ENCODE measurements around the gene DMRT1. TPM values are rescaled to one million over a fixed set of nuclear protein-coding genes. Genes with fewer than 3 reads are reported as not detected.

Gene DMRT1
- total RNA-seq, 1 donor from 2014 or later, result not detected

DNA sequence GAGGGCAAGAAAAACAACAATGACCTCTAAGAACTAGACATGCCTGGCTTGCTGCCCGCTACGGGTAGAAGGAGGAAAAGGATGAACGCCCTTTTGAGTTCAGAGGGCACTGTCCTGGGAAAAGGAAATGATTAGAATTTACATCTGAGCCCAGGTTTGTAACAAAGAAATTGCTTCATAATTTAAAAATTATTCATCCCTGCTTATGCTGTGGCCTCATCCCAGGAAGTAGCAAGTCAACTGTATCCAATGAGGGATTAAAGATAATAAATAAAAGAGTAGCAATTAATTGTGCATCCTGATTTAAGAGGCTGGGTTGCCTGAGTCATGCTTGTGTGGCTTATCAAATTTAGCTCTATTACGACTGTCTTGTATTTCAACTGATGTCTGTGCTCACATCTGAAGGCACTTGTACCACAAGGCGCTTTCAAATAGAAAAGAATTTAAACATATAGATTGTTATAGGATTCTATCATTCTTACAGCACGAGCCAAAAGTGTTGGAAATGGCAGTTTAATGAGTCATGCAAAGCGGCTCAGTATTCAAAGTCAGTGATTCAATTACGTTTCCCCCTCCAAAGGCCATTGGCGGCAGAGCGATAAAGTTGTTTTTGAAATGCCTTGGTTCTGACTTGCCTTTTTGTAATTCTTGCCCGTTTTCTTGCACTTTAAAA, 40.0 kb upstream of the DMRT1 start:
- H3K4me1 ChIP-seq, result no peaks in the 10 kb centered on the region
- TF ChIP-seq, protein P1, sequence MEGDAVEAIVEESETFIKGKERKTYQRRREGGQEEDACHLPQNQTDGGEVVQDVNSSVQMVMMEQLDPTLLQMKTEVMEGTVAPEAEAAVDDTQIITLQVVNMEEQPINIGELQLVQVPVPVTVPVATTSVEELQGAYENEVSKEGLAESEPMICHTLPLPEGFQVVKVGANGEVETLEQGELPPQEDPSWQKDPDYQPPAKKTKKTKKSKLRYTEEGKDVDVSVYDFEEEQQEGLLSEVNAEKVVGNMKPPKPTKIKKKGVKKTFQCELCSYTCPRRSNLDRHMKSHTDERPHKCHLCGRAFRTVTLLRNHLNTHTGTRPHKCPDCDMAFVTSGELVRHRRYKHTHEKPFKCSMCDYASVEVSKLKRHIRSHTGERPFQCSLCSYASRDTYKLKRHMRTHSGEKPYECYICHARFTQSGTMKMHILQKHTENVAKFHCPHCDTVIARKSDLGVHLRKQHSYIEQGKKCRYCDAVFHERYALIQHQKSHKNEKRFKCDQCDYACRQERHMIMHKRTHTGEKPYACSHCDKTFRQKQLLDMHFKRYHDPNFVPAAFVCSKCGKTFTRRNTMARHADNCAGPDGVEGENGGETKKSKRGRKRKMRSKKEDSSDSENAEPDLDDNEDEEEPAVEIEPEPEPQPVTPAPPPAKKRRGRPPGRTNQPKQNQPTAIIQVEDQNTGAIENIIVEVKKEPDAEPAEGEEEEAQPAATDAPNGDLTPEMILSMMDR (IDR thresholded peaks at IDR 0.05), result no peak
- intact Hi-C loops (cut with DNase I), result no loop called here
- no peak overlapping the region for H3K4me3 ChIP-seq
- H3K36me3 ChIP-seq, result no peaks in the 10 kb centered on the region
- H3K27ac ChIP-seq, result no peak overlapping the region
- H3K9me3 ChIP-seq, result no peaks in the 10 kb centered on the region
- no peaks in the 10 kb centered on the region for H3K27me3 ChIP-seq (ENCODE audit: low read depth)
- ATAC-seq, result no peak
- DNase-seq, result no peak

DNA sequence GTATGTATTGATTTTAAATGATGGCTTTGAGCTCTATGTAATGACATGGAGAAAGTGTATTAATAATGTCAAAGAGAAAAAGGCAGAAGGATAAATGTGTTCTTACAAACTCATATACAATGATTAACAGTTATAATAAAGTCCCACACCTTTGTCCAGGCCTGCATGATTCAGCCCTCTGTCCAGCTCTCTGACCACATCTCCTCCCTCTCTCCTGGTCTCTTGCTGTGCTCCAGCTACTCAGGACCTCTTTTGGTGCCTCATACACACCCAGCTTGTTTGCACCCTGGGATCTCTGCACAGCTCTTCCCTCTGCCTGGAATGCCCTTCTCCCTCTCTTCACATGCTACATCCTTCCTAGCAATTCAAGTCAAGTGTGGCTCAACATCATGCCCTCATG, 37.5 kb upstream of the DMRT1 start:
- intact Hi-C loops (cut with DNase I), result no loop called here
- no peak for DNase-seq
- Histone ChIP-seq H3K9me3 (no peaks in the 10 kb centered on the region), H3K27me3 (ENCODE audit: low read depth) (no peaks in the 10 kb centered on the region), H3K27ac (no peak overlapping the region), H3K4me1 (no peaks in the 10 kb centered on the region), H3K36me3 (no peaks in the 10 kb centered on the region), H3K4me3 (no peak overlapping the region)
- no peak for ATAC-seq
- TF ChIP-seq, protein P1 (IDR thresholded peaks at IDR 0.05), result no peak

DNA sequence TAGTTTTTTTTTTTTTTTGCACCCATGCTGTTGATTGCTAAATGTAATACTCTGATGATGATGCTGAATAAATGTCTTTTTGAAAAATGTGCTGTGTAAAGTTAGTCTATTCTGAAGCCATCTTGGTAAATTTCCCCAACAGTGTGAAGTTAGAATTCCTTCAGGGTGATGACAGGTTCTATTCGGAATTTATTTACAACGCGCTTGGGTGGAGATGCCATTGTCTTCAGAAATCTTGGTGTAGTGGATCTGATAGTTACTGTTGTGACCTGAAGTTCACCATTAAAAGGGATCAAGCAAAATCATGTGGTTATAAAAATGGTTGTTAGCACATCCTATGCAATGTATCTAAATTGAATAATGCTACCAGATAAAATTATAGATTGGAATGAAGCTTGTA, 36.3 kb upstream of the DMRT1 start:
- H3K27me3 ChIP-seq (ENCODE audit: low read depth), result no peaks in the 10 kb centered on the region
- H3K4me1 ChIP-seq, result no peaks in the 10 kb centered on the region
- H3K4me3 ChIP-seq, result no peak overlapping the region
- no peaks in the 10 kb centered on the region for H3K36me3 ChIP-seq
- intact Hi-C loops (cut with DNase I), result no loop called here
- H3K9me3 ChIP-seq, result no peaks in the 10 kb centered on the region
- ATAC-seq (no peak), DNase-seq (no peak)
- TF ChIP-seq, protein P1 (IDR thresholded peaks at IDR 0.05), result no peak
- H3K27ac ChIP-seq, result no peak overlapping the region

DNA sequence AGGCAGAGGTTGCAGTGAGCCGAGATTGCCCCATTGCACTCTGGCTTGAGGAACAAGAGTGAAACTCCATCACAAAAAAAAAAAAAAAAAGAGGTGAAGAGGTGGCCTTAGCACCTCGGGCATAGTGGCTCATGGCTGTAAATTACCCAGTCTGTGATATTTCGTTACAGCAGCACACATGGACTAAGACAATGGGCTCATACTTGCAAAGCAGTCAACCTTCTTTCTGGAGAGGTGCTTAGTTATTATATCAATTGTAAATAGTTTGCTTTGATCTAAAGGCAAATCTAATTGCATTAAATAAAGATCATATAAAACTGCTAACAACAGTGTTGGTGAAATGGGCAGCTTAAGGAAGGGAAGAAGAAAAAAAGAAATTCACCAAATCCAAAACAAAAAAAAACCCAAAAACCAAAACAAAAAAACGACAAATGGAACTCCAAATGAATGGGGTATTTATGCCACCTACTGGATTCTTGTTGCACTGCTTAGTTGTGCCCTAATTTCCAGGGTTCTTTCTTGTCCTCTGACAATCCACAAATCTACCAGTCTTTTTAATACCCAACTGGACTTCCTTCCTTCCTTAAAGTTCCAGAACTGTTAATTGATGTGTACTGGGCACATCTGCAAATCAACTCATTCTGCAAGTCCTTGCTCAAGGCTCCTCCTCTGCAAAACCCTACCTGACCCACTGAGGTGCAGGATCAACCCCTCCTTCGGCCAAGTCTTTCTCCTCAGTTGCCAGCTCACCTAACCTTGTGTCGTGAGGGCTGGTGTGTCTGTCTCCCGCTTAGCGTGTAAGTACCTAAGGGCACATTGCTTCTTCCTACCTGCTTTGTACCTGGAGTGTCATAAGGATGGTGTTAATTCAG, 35.0 kb upstream of the DMRT1 start:
- intact Hi-C loops (cut with DNase I), result no loop called here

DNA sequence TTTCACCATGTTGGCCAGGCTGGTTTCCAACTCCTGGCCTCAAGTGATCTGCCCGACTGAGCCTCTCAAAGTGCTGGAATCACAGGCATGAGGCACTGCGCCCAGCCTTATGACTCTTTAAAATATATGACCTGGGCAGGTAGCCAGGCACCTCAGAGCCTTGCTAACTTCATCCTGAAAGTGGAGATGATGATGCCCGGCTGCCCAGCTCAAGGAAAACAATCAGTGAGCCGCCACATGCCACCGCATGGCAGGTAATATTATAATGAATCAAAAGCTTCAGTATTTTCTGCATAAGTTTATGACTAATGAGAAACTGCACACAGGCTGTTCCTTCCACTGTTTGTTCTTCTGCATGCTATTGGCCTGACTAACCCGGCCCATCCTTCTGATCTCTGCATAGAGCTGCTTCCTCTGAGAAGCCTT, 30.4 kb upstream of the DMRT1 start:
- DNase-seq, result peak; percentile 83

More for the DNA sequence above, 35.0 kb upstream of the DMRT1 start:
- Histone ChIP-seq H3K27me3 (ENCODE audit: low read depth) (no peaks in the 10 kb centered on the region), H3K4me3 (no peak overlapping the region), H3K9me3 (no peaks in the 10 kb centered on the region), H3K27ac (no peak overlapping the region), H3K36me3 (no peaks in the 10 kb centered on the region), H3K4me1 (no peaks in the 10 kb centered on the region)
- no peak for DNase-seq
- peak in 1 of 2 donors; percentile 45 for ATAC-seq
- TF ChIP-seq, protein P1 (IDR thresholded peaks at IDR 0.05), result peak; percentile 76

More for the DNA sequence above, 30.4 kb upstream of the DMRT1 start:
- H3K36me3 ChIP-seq, result no peaks in the 10 kb centered on the region
- intact Hi-C loops (cut with DNase I), result no loop called here
- no peaks in the 10 kb centered on the region for H3K27me3 ChIP-seq (ENCODE audit: low read depth)
- H3K27ac ChIP-seq, result no peak overlapping the region
- ATAC-seq, result peak; percentile 84 to 89
- H3K4me1 ChIP-seq, result no peaks in the 10 kb centered on the region
- TF ChIP-seq, protein P1 (IDR thresholded peaks at IDR 0.05), result no peak
- H3K4me3 ChIP-seq, result no peak overlapping the region
- H3K9me3 ChIP-seq, result no peaks in the 10 kb centered on the region

Measured in lower lobe of right lung (tissue), 2 donors.